OCI-LY1 (cell line): ENCODE results near the gene UBE2Q1.

Experiments
- H2AFZ ChIP-seq: fragments of 200-600 bp; sonication (generic), shearing (Covaris generic); 2 replicates; pipeline ENCODE4 v1.6.0; 2014; ENCODE audit warnings: antibody characterized with exemption, mild to moderate bottlenecking, low read length
- H3F3A ChIP-seq: fragments of 200-600 bp; sonication (generic), shearing (Covaris generic); 2 replicates; pipeline ENCODE4 v1.6.0; 2014; ENCODE audit warnings: mild to moderate bottlenecking, antibody characterized with exemption, low read length, moderate library complexity; ENCODE audit not compliant: insufficient read depth
- H3K27ac ChIP-seq: fragments of 200-600 bp; sonication (generic); 2 replicates; pipeline ENCODE4 v1.5.1; 2014; ENCODE audit warnings: low read length, mixed run types, mild to moderate bottlenecking, low read depth; ENCODE audit not compliant: poor library complexity, severe bottlenecking
- H3K27me3 ChIP-seq: fragments of 200-600 bp; sonication (generic); 2 replicates; pipeline ENCODE4 v1.6.0; 2014; ENCODE audit warnings: antibody characterized with exemption, mild to moderate bottlenecking, low read length, moderate library complexity; ENCODE audit not compliant: insufficient read depth
- H3K36me3 ChIP-seq: fragments of 200-600 bp; sonication (generic); 2 replicates; pipeline ENCODE4 v1.6.1; 2014; ENCODE audit warnings: mild to moderate bottlenecking, antibody characterized with exemption, low read length, moderate library complexity, mixed read lengths; ENCODE audit not compliant: insufficient read depth
- H3K4me1 ChIP-seq: fragments of 200-600 bp; sonication (generic); 2 replicates; pipeline ENCODE4 v1.5.1; 2014; ENCODE audit warnings: mild to moderate bottlenecking, low read length, moderate library complexity; ENCODE audit not compliant: insufficient read depth, severe bottlenecking
- H3K4me2 ChIP-seq: fragments of 200-600 bp; sonication (generic), shearing (Covaris generic); 2 replicates; pipeline ENCODE4 v1.6.1; 2014; ENCODE audit warnings: low read length
- H3K4me3 ChIP-seq: fragments of 200-600 bp; sonication (generic); 2 replicates; pipeline ENCODE4 v1.5.1; 2014; ENCODE audit warnings: low read length, low read depth, mild to moderate bottlenecking, mixed read lengths; ENCODE audit not compliant: poor library complexity, severe bottlenecking
- H3K79me2 ChIP-seq: fragments of 200-600 bp; shearing (Covaris generic); 2 replicates; pipeline ENCODE4 v1.6.1; 2016; ENCODE audit warnings: mixed run types, low read length, mixed read lengths; ENCODE audit not compliant: insufficient read depth
- H3K9ac ChIP-seq: fragments of 200-600 bp; sonication (generic), shearing (Covaris generic); 2 replicates; pipeline ENCODE4 v1.6.1; 2014; ENCODE audit warnings: mild to moderate bottlenecking, low read length, mixed read lengths
- H3K9me2 ChIP-seq: fragments of 200-600 bp; sonication (generic), shearing (Covaris generic); 2 replicates; pipeline ENCODE4 v1.6.1; 2014; ENCODE audit warnings: low read depth, mild to moderate bottlenecking, low read length, mixed read lengths
- H3K9me3 ChIP-seq: fragments of 200-600 bp; shearing (Covaris generic); 2 replicates; pipeline ENCODE4 v1.6.1; 2014; ENCODE audit warnings: low read length, mixed read lengths
- H4K20me1 ChIP-seq: fragments of 200-600 bp; sonication (generic), shearing (Covaris generic); 2 replicates; pipeline ENCODE4 v1.6.0; 2016; ENCODE audit warnings: mild to moderate bottlenecking, low read length; ENCODE audit not compliant: insufficient read depth
- CTCF ChIP-seq: fragments of 200-600 bp; sonication (generic), shearing (Covaris generic); IDR thresholded peaks from 2 replicates; pipeline ENCODE4 v1.5.1; 2017; ENCODE audit warnings: mild to moderate bottlenecking, antibody characterized with exemption, low read length, moderate library complexity, mixed read lengths
- EZH2 ChIP-seq: fragments of 200-600 bp; sonication (generic), shearing (Covaris generic); IDR thresholded peaks from 2 replicates; pipeline ENCODE4 v1.8.0; 2017; ENCODE audit warnings: borderline replicate concordance, mixed run types, mild to moderate bottlenecking, antibody characterized with exemption, low read length, moderate library complexity, mixed read lengths

The UBE2Q1 gene

GRCh38 chr1:154605534-154605933, 47.1 kb upstream of the UBE2Q1 start:
- Histone ChIP-seq H3K9ac (no peak overlapping the region), H3K27ac (no peak overlapping the region), H3K9me3 (no peaks in the 10 kb centered on the region), H3K27me3 (no peaks in the 10 kb centered on the region), H4K20me1 (no peaks in the 10 kb centered on the region), H2AFZ (no peak overlapping the region), H3K36me3 (peaks cover 36% of the 10 kb centered on the region), H3K4me3 (no peak overlapping the region), H3F3A (no peaks in the 10 kb centered on the region; the same call in 1 of the 2 replicates), H3K79me2 (peaks cover 58% of the 10 kb centered on the region), H3K9me2 (no peaks in the 10 kb centered on the region), H3K4me2 (no peak overlapping the region; the same call in 1 of the 2 replicates), H3K4me1 (peaks cover 57% of the 10 kb centered on the region)
- TF ChIP-seq EZH2 (no peak), CTCF (no peak)

GRCh38 chr1:154603317-154603716, 44.9 kb upstream of the UBE2Q1 start:
- Histone ChIP-seq H3K4me3 (no peak overlapping the region), H3F3A (no peaks in the 10 kb centered on the region), H3K9me2 (no peaks in the 10 kb centered on the region), H4K20me1 (no peaks in the 10 kb centered on the region), H3K9ac (no peak overlapping the region), H3K9me3 (no peaks in the 10 kb centered on the region), H3K36me3 (peaks cover 55% of the 10 kb centered on the region), H3K4me2 (no peak overlapping the region), H3K27me3 (no peaks in the 10 kb centered on the region), H3K4me1 (peaks cover 37% of the 10 kb centered on the region), H3K27ac (no peak overlapping the region), H2AFZ (no peak overlapping the region), H3K79me2 (peaks cover 58% of the 10 kb centered on the region)
- TF ChIP-seq CTCF = no peak
- no peak for TF ChIP-seq EZH2

- Histone ChIP-seq H3K9me2 (no peaks in the 10 kb centered on the region), H4K20me1 (no peaks in the 10 kb centered on the region), H3F3A (no peaks in the 10 kb centered on the region), H2AFZ (no peak overlapping the region), H3K27ac (no peak overlapping the region), H3K36me3 (peaks cover 83% of the 10 kb centered on the region), H3K4me3 (no peak overlapping the region), H3K9me3 (no peaks in the 10 kb centered on the region), H3K79me2 (peaks cover 23% of the 10 kb centered on the region), H3K4me1 (peaks cover 11% of the 10 kb centered on the region), H3K27me3 (no peaks in the 10 kb centered on the region), H3K4me2 (no peak overlapping the region), H3K9ac (no peak overlapping the region)
- TF ChIP-seq CTCF (no peak), EZH2 (no peak)
These were observed 41.2 kb upstream of the UBE2Q1 start for GRCh38 chr1:154599658-154600057.
